ENCODE data around the gene CSF3R. TPM values are rescaled to one million over a fixed set of nuclear protein-coding genes. Genes with fewer than 3 reads are reported as not detected.
"Not testable (repeated sequence)": the region's sequence is repeated elsewhere in the genome, so short reads cannot be mapped to it uniquely, and the experiment has no call there.

The CSF3R gene
- total RNA-seq, 1 donor from 2014 or later, result 0.16 TPM

DNA sequence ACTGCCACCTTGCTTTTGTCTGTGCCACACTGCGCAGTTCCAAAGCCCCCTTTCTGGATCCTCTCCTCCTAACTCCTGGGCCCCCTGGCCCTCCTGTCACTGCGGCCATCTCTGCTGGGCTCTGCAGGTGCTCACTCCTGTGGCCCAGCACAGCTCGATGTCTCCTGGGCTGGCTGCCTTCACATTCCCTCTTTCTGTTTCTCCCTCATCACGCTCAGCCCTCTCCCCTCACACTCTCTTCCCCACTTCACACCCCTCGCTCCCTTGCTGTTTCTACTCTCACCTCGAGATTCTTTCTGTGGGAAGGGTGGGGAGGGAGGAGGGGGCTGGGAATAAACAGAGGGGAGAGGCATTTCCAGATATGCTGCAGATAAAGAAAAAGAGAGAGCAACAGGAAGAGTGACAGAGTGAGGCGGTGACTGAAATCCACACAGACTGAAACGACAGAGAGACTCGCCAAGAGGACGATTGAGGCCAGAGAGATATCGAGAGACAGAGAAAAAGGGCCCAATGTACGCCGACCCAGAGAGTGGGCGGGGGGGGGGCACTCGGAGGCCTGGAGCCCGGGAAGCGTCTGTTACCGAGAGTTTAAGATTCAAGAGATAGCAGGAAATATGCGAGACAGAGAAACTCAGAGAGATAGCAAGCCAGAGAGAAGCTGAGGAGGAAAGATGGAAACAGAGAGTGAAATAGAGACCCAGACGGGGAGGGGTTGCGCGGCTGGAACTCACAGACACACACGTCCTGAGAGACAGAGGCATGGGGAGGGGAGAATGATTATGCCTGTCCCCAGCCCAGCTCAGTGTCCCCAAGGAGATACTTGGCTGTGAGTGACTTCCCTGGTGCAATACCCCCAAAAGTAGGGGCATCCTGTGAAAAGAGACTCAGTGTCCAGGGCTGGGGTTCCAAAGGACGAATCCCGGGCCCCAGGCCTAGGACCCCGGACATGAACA, 666 bp downstream of the CSF3R start:
- peak overlapping the region; percentile 56 for H3K27ac Mint-ChIP-seq
- no peaks in the 10 kb centered on the region for H3K36me3 Mint-ChIP-seq (ENCODE audit: low read depth)
- no peaks in the 10 kb centered on the region for H3K9me3 Mint-ChIP-seq
- H3K4me3 Mint-ChIP-seq, result peak overlapping the region; percentile 75
- H3K27me3 Mint-ChIP-seq, result no peaks in the 10 kb centered on the region
- no peak for DNase-seq
- peaks cover 14% of the 10 kb centered on the region for H3K4me1 Mint-ChIP-seq
- intact Hi-C loops (cut with micrococcal nuclease), result no loop called here

DNA sequence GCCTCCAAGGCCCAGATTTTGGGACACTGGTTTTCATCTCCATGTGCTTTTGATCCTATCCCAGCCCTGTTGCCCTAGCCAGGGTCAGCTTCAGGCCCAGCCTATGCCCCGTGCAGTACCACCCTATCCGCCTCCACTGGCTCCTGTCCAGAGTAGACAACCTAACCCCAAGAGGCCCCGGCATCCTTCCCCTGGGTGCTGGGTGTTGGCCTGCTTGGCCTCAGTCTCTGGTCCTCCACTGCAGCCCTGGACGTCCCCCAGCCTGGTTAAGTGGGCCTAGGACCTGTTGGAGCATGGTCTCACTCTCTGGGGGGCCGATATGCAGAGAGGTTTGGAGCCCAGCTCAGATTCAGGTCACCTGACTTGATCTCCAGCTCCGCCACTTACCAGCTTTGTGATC, 1.6 kb downstream of the CSF3R start:
- H3K4me1 Mint-ChIP-seq, result peaks cover 14% of the 10 kb centered on the region
- H3K4me3 Mint-ChIP-seq, result no peak overlapping the region
- intact Hi-C loops (cut with micrococcal nuclease), result no loop called here
- no peak for DNase-seq
- no peak overlapping the region for H3K27ac Mint-ChIP-seq
- no peaks in the 10 kb centered on the region for H3K9me3 Mint-ChIP-seq
- H3K27me3 Mint-ChIP-seq, result no peaks in the 10 kb centered on the region
- no peaks in the 10 kb centered on the region for H3K36me3 Mint-ChIP-seq (ENCODE audit: low read depth)

DNA sequence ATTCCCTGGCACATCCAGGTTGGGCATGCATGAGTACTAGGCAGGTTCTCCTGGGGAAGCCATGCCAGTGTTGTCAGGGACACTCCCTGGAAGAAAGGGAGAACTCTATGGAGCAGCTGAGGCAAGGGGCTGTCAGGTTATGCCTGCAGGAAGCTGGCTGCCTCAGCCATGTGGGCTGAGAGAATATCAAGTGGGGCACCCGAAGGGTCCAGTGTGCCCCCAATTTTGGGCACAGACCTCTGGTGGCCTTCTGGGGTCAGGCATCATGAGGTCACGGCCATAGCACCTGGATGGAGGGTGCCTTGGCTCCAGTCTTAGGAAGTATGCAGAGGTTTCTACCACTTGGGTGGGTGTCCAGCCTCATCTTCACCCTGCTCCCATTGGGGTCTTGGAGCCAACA, 2.6 kb downstream of the CSF3R start:
- intact Hi-C loops (cut with micrococcal nuclease), result no loop called here
- H3K4me3 Mint-ChIP-seq, result no peak overlapping the region
- no peaks in the 10 kb centered on the region for H3K36me3 Mint-ChIP-seq (ENCODE audit: low read depth)

DNA sequence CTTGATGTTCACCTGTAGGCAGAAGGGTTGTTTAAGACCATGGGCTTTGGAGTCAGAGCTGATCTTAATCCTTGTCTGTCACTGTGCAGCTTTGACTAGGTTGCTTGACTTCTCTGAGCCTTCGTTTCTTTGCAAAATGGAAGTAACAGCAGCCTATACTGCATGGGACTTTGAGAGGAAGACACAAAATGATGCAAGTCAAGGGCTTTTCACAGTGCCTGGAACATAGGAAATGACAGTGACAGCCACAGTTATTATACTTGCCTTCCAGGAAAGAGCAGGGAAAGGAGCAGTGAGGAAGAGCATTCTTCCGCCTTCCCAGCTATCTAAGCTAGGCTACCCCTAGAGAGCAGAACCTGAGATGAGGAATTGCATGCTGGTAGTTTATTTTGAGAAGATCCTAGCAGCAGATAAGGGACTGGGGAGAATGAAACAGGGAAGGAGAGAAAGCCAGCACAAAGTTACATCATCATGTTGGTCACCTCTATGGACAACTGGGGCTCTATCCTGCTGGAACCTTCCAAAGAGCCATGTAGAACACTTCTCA, 3.1 kb downstream of the CSF3R start:
- H3K36me3 Mint-ChIP-seq (ENCODE audit: low read depth), result no peaks in the 10 kb centered on the region
- no peaks in the 10 kb centered on the region for H3K27me3 Mint-ChIP-seq
- DNase-seq, result no peak
- no peak overlapping the region for H3K27ac Mint-ChIP-seq
- H3K4me1 Mint-ChIP-seq, result peaks cover 16% of the 10 kb centered on the region
- intact Hi-C loops (cut with micrococcal nuclease), result no loop called here
- H3K4me3 Mint-ChIP-seq, result no peak overlapping the region
- H3K9me3 Mint-ChIP-seq, result no peaks in the 10 kb centered on the region

More for the DNA sequence above, 2.6 kb downstream of the CSF3R start:
- Mint-ChIP-seq H3K9me3 (no peaks in the 10 kb centered on the region), H3K27ac (no peak overlapping the region), H3K4me1 (peaks cover 14% of the 10 kb centered on the region), H3K27me3 (no peaks in the 10 kb centered on the region)
- DNase-seq, result no peak

DNA sequence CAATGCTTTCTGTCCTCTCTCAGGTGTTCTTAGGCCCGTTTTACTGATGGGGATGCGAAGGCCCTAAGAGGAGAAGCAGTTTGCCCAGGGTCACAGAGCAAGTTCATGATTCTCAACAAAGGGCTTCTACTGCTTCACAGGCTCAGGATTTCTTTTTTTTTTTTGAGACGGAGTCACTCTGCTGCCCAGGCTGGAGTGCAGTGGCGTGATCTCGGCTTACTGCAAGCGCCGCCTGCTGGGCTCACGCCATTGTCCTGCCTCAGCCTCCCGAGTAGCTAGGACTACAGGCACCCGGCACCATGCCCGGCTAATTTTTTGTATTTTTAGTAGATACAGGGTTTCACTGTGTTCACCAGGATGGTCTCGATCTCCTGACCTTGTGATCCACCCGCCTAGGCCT, 5.1 kb downstream of the CSF3R start:
- H3K27ac Mint-ChIP-seq; H3K27me3 Mint-ChIP-seq; H3K9me3 Mint-ChIP-seq; H3K4me3 Mint-ChIP-seq; DNase-seq; H3K36me3 Mint-ChIP-seq (ENCODE audit: low read depth); intact Hi-C loops (cut with micrococcal nuclease): not testable (repeated sequence)
- H3K4me1 Mint-ChIP-seq, result peaks cover 23% of the 10 kb centered on the region

DNA sequence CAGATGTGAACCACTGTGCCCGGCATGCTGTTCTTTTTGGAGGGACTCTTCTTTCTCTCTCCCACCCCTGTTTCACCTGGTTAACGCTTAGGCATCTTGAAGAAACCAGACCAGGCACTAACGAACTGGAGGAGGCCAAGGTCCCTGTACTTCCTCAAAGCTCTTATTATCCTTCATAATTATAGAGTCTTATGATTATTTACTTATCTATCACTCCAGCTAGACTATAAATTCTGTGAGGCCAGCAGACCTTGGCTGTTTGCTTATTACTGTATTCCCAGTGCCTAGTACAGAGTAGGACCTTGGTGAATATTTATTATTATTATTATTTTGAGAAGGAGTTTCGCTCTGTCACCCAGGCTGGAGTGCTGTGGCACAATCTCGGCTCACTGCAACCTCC, 5.8 kb downstream of the CSF3R start:
- H3K27ac Mint-ChIP-seq, result no peak overlapping the region
- intact Hi-C loops (cut with micrococcal nuclease), result no loop called here
- no peaks in the 10 kb centered on the region for H3K36me3 Mint-ChIP-seq (ENCODE audit: low read depth)
- no peak for DNase-seq
- no peaks in the 10 kb centered on the region for H3K9me3 Mint-ChIP-seq
- no peaks in the 10 kb centered on the region for H3K27me3 Mint-ChIP-seq
- no peak overlapping the region for H3K4me3 Mint-ChIP-seq
- peaks cover 18% of the 10 kb centered on the region for H3K4me1 Mint-ChIP-seq

DNA sequence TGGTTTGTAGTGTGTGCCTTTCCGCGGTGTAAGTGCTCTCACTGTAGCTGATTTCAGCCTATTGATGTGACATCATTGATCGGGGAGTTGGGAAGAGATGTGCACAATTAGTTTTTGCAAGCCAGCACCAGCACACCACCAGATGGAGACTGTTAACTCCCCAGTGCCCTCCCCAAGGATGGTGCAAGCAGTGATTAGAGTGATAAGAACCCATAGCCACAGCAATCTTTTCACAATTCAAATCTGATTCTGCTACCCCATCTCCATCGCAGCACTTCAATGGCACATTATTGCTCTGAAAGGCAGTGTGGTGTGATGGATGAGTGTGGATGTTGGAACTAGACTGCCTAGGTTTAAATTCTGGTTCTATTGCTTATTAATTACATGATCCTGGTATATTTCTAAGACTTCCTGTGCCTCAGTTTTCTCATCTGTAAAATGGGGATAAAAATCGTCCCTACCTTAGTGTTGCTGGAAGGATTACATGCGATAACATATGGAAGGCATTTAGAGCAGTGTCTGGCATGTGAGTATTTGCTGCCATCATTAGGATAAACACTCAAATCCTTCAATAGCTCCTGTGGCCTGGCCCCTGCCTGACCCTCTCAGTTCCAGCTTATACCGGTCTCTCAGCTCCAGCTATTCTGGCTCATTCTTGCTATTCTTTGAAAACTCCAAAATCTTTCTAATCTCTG, 6.7 kb downstream of the CSF3R start:
- no peak for DNase-seq
- H3K9me3 Mint-ChIP-seq, result no peaks in the 10 kb centered on the region
- H3K27me3 Mint-ChIP-seq, result no peaks in the 10 kb centered on the region
- no peaks in the 10 kb centered on the region for H3K36me3 Mint-ChIP-seq (ENCODE audit: low read depth)
- intact Hi-C loops (cut with micrococcal nuclease), result no loop called here
- H3K4me3 Mint-ChIP-seq, result no peak overlapping the region
- H3K27ac Mint-ChIP-seq, result no peak overlapping the region
- H3K4me1 Mint-ChIP-seq, result peaks cover 15% of the 10 kb centered on the region

DNA sequence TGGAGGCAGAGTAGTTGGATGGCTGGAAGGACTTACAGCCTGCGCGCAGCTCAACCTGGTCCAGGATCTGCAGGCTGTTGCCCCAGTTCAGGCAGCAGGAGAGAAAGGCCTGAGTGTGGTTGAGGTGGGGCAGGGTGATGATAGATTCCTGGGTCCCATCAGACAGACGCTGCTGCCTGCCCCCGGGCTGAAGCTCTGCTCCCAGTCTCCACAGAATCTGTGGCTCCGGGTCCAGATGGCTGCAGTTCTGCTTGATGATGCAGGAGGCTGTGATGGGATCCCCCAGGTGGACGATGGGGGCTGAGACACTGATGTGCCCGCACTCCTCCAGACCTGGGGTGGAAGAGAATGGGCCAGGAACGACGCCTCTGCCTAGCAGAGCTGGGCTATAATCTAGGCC, 7.4 kb downstream of the CSF3R start:
- H3K27me3 Mint-ChIP-seq, result no peaks in the 10 kb centered on the region
- H3K4me1 Mint-ChIP-seq, result peaks cover 15% of the 10 kb centered on the region
- no peaks in the 10 kb centered on the region for H3K36me3 Mint-ChIP-seq (ENCODE audit: low read depth)
- DNase-seq, result no peak
- no peak overlapping the region for H3K4me3 Mint-ChIP-seq
- intact Hi-C loops (cut with micrococcal nuclease), result no loop called here
- no peak overlapping the region for H3K27ac Mint-ChIP-seq
- H3K9me3 Mint-ChIP-seq, result no peaks in the 10 kb centered on the region

DNA sequence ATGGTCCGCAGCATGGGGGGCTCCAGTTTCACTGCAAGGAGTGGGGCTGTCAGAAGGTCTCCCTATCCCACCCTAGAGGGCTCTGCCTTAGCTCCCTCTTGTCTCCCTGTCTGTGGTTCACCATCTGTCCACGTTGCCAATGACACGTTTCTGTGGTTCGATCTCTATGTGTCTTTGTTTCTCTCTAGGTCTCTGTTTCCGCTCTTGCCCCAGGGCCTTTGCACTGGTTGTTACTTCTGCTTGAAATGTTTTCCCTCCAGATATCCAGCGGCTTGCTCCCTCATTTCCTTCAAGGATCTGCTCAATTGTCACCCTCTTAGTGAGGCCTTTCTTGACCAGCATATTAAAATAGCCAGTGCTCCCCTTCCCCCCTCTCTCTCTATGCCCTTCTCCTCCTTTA, 10.1 kb downstream of the CSF3R start:
- Mint-ChIP-seq H3K27ac (no peak overlapping the region), H3K36me3 (ENCODE audit: low read depth) (no peaks in the 10 kb centered on the region), H3K4me3 (no peak overlapping the region), H3K4me1 (peaks cover 9% of the 10 kb centered on the region), H3K9me3 (no peaks in the 10 kb centered on the region), H3K27me3 (no peaks in the 10 kb centered on the region)
- intact Hi-C loops (cut with micrococcal nuclease), result no loop called here
- no peak for DNase-seq

DNA sequence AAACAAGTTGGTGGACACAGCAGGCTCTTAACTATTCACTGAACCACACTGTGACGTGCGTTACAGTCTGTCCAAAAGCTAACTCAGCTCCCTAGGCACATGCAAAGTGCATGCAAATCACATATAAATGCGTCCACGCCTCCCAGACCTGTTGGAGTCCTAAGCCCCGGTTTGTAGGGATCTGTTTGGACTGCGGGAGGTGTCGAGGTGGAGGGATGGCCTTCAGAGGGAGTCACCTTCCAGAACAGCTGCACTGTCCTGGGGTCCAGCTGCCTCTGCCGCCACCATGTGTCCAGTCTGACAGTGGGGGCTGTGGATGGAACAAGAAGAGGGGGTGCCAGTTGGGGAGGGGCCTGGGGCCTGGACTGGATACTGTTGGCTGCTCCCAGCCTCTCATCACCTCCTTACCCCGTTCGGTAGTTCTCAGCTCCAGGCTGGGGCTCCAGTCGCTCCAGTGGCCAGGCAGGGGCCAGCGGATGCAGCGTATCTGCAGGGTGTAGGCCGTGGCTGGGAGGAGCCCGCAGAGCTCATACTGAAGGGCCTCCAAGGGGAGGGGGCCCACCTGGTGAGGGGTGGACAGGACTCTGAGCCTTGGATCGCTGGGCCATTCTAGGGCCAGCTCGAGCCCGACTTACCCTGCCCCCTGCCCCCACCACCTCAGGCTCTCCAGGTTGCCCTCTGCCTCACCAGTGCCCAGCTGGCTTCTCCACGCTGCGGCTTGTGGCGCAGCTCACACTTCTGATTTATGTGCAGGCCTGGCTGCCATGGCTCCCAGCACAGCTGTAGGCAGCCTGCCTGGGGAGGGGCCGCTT, 10.7 kb downstream of the CSF3R start:
- Mint-ChIP-seq H3K36me3 (ENCODE audit: low read depth) (no peaks in the 10 kb centered on the region), H3K9me3 (no peaks in the 10 kb centered on the region), H3K27me3 (no peaks in the 10 kb centered on the region), H3K4me3 (no peak overlapping the region), H3K27ac (no peak overlapping the region), H3K4me1 (peaks cover 9% of the 10 kb centered on the region)
- intact Hi-C loops (cut with micrococcal nuclease), result no loop called here
- no peak for DNase-seq

DNA sequence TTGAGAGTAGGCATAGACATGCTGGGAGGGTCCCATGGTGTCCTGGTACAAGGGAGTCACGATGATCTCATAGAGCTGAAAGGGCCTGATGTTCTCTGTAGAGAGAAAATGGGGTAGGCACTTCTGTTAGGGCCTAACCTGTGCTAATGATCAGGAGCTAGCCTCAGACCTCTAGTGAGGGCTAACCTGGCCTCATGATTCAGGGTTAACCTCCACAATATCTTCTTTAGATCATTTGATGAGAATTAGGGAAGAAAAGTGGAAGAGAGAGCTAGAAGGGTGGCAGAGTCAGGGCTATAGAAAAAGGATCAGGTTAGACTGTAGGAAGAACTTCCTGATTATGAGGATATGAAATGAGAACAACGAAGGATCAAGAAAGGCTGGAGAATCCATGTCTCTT, 13.6 kb downstream of the CSF3R start:
- H3K36me3 Mint-ChIP-seq (ENCODE audit: low read depth), result peaks cover under 1% of the 10 kb centered on the region
- no peak overlapping the region for H3K27ac Mint-ChIP-seq
- H3K4me1 Mint-ChIP-seq, result peaks cover 11% of the 10 kb centered on the region
- no peaks in the 10 kb centered on the region for H3K27me3 Mint-ChIP-seq
- intact Hi-C loops (cut with micrococcal nuclease), result no loop called here
- DNase-seq, result no peak
- H3K4me3 Mint-ChIP-seq, result no peak overlapping the region
- no peaks in the 10 kb centered on the region for H3K9me3 Mint-ChIP-seq

DNA sequence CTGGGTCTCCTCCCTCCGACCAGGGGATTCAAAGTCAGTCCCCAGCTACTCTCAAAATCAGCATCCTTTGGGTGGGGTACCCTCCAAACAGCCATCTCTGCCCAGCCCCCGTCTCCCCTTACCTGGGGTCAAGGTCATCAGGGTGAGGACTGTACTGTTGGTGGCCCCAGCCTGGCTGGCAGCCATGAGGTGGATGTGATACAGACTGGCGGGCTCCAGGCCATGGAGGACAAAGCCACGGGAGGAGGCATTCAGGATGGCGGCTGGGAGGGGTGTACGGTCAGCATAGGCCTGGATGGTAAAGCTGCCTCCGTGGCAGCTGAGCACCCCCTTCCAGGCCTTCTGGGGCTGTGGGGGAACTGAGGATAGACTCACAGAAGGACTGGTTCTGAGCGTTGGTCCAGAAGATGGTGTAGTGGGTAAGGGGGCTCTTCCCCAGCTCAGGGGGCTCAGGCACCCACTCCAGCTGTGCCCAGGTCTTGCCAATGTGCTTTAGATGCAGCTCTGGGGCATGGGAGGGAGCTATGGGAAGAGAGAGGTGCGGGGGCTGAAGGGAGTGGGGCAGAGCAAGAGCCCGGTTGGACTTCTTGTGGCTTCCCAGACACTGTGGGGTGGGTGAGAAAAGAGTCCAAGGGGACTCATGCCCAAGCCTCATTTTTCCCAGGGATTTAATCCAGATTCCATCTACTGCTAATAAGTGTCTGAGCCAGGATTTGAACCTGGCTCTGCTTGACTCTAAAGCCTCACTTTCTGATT, 14.8 kb downstream of the CSF3R start:
- Mint-ChIP-seq H3K4me3 (no peak overlapping the region), H3K4me1 (peaks cover 11% of the 10 kb centered on the region), H3K36me3 (ENCODE audit: low read depth) (peaks cover 5% of the 10 kb centered on the region), H3K9me3 (no peaks in the 10 kb centered on the region), H3K27me3 (no peaks in the 10 kb centered on the region), H3K27ac (no peak overlapping the region)
- intact Hi-C loops (cut with micrococcal nuclease), result no loop called here
- DNase-seq, result no peak

DNA sequence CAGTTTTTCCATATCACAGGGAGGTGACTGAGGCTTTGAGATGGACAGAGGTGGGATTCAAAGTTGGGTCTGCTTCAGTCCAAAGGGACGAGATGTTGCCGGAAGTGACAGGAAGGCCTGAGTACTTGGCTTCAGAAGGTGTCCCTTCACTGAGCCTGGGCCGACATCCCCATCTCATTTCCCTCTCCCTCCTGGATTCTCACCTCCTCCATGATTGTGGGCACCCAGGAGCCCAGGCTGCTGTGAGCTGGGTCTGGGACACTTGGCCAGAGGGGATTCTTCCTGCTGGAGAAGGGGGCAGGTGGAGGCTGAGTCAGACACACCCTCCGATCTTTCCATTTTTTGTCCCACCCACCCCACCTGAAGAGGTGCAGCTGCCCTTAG, 15.7 kb downstream of the CSF3R start:
- H3K27me3 Mint-ChIP-seq, result no peaks in the 10 kb centered on the region
- H3K27ac Mint-ChIP-seq, result no peak overlapping the region
- no peaks in the 10 kb centered on the region for H3K9me3 Mint-ChIP-seq
- no peak overlapping the region for H3K4me3 Mint-ChIP-seq
- peaks cover 16% of the 10 kb centered on the region for H3K4me1 Mint-ChIP-seq
- H3K36me3 Mint-ChIP-seq (ENCODE audit: low read depth), result peaks cover 10% of the 10 kb centered on the region
- intact Hi-C loops (cut with micrococcal nuclease), result no loop called here
- DNase-seq, result no peak

Data from activated CD4-positive, alpha-beta T cell treated with anti-CD3 and anti-CD28 coated beads, Interleukin-2, amount 10 ng/mL, durations not matched to agents 24 days and 14 days (primary cell).